HG03097 (cell line): ENCODE results near the gene PNLIPRP1.

Source experiments
- ATAC-seq: cut with Tn5 transposase; IDR thresholded peaks from one replicate; pipeline ENCODE4 v1.9.1; 2021; ENCODE audit not compliant: unreplicated experiment, low FRiP score

Gene PNLIPRP1

DNA sequence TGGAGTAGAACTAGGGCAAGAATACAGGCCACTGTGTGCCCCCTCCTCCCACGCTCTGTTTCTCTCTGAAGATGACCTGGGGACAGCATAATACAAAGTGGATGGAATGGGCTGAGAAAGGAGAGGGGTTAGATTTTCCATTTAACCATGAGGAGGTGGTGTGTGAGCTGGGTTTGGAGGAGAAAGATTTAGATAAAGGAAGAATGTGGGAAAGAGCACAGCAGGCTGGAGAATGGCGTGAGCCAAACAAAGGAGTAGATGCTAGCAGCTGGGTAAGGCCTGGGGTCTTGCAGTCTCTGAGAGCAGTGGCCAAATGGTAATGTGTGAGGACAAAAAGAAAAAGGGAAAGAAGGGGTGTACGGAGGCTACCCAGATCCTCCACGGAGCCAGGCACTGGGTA, 38.6 kb downstream of the PNLIPRP1 start:
- ATAC-seq = no peak

DNA sequence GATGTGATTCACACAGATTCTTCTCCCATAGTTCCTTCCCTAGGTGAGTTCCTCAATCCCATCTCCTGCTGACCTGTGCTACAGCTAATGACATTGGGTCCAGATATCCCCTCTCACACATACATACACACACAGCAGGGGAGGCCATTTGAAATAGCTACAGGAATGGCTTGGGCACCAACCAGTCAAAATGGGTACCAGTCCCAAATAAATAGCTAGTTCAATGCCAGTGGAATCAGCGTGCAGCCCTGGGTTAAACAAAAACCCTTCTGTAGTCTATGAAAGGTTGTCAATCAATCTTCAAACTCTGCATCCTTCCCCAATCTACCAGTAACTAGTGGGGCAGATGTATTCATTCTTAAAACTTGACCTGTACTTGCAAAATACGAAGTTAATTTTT, 39.3 kb downstream of the PNLIPRP1 start:
- no peak for ATAC-seq

DNA sequence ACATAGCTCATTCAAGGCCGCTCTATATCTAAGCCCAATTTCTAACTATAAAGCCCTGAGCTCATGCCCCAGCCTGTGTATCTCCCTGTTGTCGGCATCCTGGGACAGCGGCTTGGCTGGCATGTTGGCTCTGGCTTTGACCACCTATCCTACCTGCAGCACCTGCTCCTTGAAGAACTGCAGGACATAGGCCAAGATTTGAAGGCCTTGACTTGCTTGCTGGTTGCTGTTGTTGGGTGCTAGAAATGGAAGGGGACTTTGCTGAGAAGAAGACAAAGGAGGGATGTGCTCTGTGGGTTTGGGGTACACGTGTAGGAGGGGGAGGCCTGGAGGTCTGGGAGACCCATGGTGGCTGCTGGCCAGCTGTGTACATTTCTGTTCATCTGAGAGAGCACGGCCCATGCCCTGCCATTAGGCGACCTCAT, 41.1 kb downstream of the PNLIPRP1 start:
- no peak for ATAC-seq

DNA sequence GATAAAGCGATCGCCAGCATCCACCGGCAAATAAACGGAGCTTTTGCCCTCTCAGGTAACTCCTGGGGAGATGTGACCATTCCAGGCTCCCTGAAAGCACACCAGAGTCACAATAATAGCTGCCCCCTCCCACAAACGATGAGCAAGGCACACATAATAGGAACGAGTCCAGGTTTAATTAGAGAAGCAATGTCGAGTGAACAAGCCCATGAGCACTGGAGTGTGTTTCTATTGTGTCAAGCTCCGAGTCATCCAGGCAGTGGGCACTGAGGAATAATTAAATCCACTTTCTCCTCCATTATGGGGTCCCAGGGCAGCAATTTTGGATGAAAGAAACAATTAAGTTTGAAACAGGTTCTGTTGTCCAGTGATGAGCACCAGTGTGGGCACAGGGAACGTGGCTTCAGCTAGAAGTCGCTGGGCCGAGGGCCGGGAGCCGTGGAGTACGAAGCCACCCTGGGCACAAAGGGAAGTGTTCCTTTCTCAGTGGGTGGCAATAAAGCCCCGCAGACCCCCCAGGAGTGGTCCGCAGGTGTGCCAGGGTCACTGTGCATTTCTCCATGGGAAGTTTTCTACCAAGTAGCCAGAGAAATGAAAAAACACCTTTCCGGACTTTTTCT, 41.9 kb downstream of the PNLIPRP1 start:
- no peak for ATAC-seq

- ATAC-seq = no peak
Observed at GRCh38 chr10:116633216-116633600, 42.4 kb downstream of the PNLIPRP1 start.

DNA sequence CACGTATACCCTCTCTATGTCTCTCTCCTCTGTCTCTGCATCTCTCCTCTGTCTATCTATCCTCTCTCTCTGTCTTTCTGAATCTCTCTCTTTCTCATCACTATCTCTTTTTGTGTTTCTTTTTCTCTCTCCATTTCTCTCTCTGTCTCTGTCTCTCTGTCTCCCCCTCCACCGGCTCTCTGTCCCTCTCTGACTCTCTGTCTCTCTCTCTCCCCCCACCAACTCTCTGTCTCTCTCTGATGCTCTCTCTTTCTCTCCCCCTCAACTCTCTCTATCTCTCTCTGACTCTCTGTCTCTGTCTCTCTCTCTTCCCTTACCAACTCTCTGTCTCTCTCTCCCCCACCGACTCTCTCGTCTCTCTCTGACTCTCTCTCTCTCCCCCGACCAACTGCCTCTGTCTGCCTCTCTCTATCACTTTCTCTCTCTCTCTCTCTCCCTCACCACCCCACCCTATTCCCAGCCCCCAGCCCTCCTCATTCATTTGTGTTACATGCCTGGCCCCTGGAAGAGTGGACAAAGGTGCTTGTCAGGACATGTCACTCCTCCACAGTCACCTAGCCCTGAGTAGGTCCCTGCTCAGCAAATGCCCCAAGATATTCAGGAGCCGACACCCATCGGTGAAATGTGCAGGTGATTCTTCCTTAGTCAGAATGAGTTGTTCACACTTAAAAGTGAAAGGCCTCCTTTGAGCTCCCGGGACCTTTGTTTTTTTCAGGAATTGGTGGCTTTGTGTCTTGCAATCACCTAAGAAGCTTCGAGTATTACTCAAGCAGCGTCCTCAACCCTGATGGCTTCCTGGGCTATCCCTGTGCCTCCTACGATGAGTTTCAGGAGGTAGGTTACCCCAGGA, 43.6 kb downstream of the PNLIPRP1 start:
- no peak for ATAC-seq

- no peak for ATAC-seq
Observed at GRCh38 chr10:116636385-116636784, 45.6 kb downstream of the PNLIPRP1 start.

DNA sequence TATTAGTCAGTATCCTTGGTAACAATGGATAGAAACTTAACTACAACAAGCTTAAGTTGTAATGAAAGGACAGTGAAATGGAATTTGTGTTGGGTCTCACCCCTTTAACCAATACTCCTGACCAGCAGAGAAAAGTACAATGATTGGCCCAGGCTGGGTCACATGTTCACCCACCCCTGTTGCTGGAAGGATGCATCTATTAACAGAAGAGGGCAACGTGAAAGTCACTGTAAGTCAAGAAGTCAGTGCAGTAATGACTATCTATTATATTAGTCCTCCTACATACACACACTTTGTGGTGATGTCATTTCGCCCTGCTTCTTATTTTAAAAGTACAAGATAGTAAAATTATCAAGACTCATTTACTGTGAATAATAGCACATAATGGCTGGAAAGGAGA, 46.2 kb downstream of the PNLIPRP1 start:
- no peak for ATAC-seq

DNA sequence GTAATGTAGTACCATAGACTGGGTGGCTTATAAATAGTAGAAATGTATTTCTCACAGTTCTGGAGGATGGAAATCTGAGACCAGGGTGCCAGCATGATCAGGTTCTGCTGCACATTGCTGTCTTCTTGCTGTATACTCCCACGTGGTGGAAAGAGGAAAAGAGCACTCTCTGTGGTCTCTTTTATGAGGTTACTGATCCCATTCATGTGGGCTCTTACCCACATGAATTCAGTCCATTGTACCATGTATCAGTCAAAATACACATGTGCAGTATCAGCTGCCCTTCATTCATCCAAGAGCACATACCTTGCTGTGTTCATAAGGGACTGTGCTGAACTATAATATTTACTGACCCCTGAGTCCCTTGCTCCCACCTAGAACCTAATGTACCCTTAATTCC, 47.1 kb downstream of the PNLIPRP1 start:
- ATAC-seq = no peak

GRCh38 chr10:116646502-116646901, 55.7 kb downstream of the PNLIPRP1 start:
- no peak for ATAC-seq

- no peak for ATAC-seq
Observed at GRCh38 chr10:116648903-116649302, 58.1 kb downstream of the PNLIPRP1 start.

- no peak for ATAC-seq
Observed at GRCh38 chr10:116653885-116654284, 63.1 kb downstream of the PNLIPRP1 start.

DNA sequence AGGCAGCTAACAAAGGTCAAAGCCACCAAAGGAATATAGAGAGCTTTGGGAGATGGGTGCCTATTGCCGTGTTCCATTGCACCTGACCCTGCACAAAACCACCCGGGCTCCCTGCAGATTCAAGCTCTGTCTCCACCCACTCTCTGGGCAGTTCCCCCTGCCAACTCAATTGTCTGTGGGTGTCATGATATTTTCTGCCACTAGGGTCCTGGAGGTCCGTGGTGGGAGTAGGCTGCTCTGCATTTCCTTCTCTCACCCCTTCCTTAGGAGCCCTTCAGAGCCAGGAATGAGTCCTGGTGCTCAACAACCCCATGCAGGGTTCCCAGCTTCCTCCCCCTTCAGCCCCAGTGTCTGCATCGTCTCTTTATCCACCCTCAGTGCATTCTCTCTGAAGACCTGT, 64.1 kb downstream of the PNLIPRP1 start:
- no peak for ATAC-seq

DNA sequence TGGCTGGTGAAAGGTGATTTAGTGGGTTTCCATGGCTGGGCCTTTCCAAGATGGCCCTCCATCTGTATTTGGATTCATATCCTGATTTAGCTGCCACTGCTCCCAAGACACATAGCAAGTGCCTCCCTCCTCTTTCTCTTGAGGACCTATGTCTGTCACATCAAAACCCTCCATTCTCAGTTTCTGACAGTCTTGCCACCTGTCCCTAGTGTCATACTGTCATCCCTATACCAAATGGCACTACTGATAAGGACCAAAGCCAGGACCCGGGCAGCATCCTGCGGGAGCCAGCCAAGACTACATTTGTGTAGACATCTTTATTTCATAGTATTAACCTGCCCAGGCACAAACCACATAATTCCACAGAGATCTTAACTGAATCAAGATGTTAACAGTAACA, 64.8 kb downstream of the PNLIPRP1 start:
- ATAC-seq = no peak

- no peak for ATAC-seq
Observed at GRCh38 chr10:116656044-116656443, 65.3 kb downstream of the PNLIPRP1 start.

DNA sequence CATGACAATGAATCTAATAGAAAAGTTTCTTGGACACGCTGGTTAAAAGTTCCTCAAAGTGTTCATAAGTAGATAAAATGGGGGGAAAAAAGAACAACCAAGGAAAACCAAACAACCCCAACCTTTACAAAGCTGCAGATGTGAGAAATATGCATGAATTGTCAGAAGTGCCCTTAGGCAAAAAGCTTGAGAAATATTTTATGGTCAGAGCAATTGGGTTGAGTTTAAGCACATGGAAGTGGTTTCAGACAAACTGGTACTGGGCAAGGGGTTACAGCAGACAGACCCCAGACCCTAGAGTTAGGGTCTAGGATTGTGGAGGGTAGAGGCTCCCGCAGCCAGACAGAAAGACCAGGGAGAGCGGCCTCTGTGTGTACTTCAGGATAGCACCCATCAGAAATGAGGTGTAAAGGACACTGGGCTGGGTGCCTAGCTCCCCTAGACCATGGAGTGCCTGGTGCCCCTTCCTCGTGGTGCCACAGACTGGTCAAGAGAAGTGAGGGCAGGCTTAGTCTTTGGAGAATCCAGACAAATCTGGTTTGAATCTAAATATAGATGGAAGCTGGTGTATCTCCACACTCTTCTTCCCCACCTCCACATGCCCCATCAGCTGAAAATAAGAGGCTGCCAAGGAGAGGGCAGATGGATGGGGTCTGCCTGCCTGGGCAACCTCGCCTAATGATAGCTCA, 67.2 kb downstream of the PNLIPRP1 start:
- no peak for ATAC-seq
